Activated CD8-positive, alpha-beta memory T cell treated with anti-CD3 and anti-CD28 coated beads, Interleukin-2, amount 10 ng/mL, durations not matched to agents 7 days and 5 days (primary cell): ENCODE data around the gene USP49. TPM values are rescaled to one million over a fixed set of nuclear protein-coding genes. Genes with fewer than 3 reads are reported as not detected.
"Not testable (repeated sequence)": the region's sequence is repeated elsewhere in the genome, so short reads cannot be mapped to it uniquely, and the experiment has no call there.

Experiments used
- ATAC-seq: fragments of 150-1000 bp; cut with Tn5 transposase; one replicate; pipeline ENCODE4 v1.10.0; 2021; ENCODE audit warnings: moderate library complexity
- CTCF ChIA-PET: fragments of 350-600 bp; sonication (Branson Sonifier 250); formaldehyde crosslinking; loops from one replicate; lab custom pipeline; 2021; ENCODE audit warnings: antibody characterized with exemption; lab: Charles Lee
- DNase-seq: peaks from one replicate; pipeline ENCODE4 v3.0.0-alpha.2; 2020
- H3K27ac Mint-ChIP-seq: one replicate; pipeline ENCODE4 v1.8.0; 2021; ENCODE audit warnings: mild to moderate bottlenecking, mixed read lengths
- H3K27me3 Mint-ChIP-seq: one replicate; pipeline ENCODE4 v1.8.0; 2021; ENCODE audit warnings: mixed read lengths
- H3K36me3 Mint-ChIP-seq: one replicate; pipeline ENCODE4 v1.8.0; 2021; ENCODE audit warnings: mild to moderate bottlenecking, mixed read lengths
- H3K4me1 Mint-ChIP-seq: one replicate; pipeline ENCODE4 v1.8.0; 2021; ENCODE audit warnings: mixed read lengths
- H3K4me3 Mint-ChIP-seq: one replicate; pipeline ENCODE4 v1.8.0; 2021; ENCODE audit warnings: mild to moderate bottlenecking, moderate library complexity, mixed read lengths
- H3K9me3 Mint-ChIP-seq: one replicate; pipeline ENCODE4 v1.8.0; 2022; ENCODE audit warnings: low read depth, mixed read lengths
- total RNA-seq, 2 experiments: library from RNA; stranded (reverse); gene quantifications; one replicate each; pipeline ENCODE4 v1.2.3, GENCODE V29; 2021

USP49 gene
- total RNA-seq, 2 experiments from 2014 or later: 7.7 to 9.1 TPM

DNA sequence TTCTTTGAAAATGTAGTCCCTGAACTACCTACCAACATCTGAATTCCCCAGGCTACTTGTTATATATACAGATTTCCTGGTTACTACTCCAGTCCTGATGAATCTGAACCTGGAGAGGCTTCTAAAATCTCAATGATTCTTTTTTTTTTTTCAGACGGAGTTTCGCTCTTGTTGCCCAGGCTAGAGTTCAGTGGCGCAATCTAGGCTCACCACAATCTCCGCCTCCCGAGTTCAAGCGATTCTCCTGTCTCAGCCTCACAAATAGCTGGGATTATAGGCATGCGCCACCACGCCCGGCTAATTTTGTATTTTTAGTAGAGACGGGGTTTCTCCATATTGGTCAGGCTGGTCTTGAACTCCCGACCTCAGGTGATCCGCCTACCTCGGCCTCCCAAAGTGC is 83.2 kb downstream of the USP49 start:
- ATAC-seq, DNase-seq, H3K4me3 Mint-ChIP-seq, H3K4me1 Mint-ChIP-seq, H3K9me3 Mint-ChIP-seq, H3K27me3 Mint-ChIP-seq, H3K27ac Mint-ChIP-seq, H3K36me3 Mint-ChIP-seq, CTCF ChIA-PET: not testable (repeated sequence)

DNA sequence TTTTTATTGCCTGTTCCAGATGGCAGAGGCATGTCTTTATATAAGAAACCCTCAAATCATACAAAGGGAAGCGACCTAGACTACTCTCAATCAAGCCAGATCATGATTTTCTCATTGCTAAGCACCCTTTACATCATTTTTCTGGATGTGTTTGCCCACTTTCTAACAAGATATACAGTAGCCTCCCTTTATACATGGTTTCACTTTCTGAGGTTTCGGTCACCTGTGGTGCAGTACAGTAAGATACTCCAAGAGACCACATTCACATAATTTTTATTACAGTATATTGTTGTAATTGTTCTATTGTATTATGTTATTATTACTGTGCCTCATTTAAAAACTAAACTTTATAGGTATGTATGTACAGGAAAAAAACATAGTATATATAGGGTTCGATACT is 84.1 kb downstream of the USP49 start:
- ATAC-seq: no peak
- H3K36me3 Mint-ChIP-seq: no peaks in the 10 kb centered on the region
- no peaks in the 10 kb centered on the region for H3K27me3 Mint-ChIP-seq
- no peak overlapping the region for H3K27ac Mint-ChIP-seq
- no peak overlapping the region for H3K4me3 Mint-ChIP-seq
- CTCF ChIA-PET: no interaction called here
- no peak for DNase-seq
- no peaks in the 10 kb centered on the region for H3K4me1 Mint-ChIP-seq
- H3K9me3 Mint-ChIP-seq: no peaks in the 10 kb centered on the region

DNA sequence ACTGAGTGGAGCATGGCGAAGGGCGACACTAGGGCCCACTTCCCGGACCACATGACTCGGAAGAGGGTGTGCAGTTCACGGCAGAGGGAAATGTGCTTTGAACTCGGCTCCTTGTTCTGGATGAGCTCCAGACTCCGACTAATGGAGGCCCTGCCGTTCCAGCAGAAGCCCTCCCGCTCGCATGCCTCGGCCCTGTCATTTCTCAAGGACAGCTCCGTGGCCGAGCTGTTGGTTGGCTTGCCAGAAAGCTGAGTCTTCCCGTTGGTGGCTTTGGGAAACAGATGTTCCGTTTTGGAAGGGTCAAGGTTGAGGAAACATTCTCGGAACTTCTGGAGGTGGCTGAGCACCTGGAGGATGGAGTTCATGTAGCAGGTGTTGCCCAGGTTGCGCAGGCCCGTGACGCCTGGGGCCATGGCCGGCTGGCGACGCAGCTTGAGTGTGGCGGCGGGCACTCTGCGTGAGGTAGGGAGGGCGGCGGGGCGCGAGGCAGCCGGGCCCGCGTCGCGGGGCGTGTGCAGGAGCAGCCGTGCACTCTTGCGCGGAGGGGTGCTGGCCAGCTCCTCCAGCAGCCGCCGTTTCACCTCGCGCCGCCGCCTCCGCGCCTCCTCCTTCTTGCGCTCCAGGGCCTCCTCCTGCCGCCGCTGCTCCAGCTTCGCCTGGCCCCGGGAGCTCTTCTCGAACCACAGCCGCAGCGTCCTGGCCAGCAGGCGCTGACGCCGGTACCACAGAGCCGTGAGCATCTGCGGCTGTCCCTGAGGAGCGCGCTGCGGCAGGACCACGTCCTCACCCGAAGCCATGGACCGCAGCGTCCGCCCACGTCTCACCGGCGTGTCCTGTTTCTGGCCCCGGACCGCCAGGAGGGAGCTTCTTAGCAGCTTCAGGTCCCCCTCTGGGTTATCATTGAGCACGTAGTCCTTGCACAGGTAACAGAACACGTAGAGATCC is 89.1 kb downstream of the USP49 start:
- Mint-ChIP-seq H3K27me3 (no peaks in the 10 kb centered on the region), H3K27ac (no peak overlapping the region), H3K4me1 (no peaks in the 10 kb centered on the region), H3K36me3 (no peaks in the 10 kb centered on the region), H3K4me3 (no peak overlapping the region), H3K9me3 (no peaks in the 10 kb centered on the region)
- DNase-seq (no peak), ATAC-seq (no peak)
- CTCF ChIA-PET: no interaction called here

DNA sequence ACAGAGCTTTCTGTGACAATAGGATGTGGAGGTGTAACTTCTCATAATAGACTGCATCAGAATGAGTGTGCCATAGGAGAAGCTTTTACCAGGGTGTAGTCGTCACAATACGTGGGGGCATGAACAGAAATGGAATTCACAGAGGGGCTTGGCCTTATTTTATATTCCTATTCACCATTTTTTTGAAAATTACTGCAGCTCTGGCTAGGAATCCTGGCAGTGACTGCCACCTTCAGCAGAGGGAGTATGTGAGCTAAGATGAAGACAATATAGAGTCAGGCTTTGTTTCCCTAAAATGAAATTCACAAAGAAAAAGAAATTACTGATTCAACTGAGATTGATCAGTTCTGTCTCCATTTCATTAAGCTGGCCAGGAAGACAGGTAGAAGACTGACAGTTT is 93.8 kb downstream of the USP49 start:
- CTCF ChIA-PET: interaction anchor here (0.6 to 1.5 kb wide), 9 partner anchors 11 to 405 kb away, joined by 3 to 20 read pairs (median 3); partner anchors contain the start of genes BYSL, MED20 and TOMM6
- Mint-ChIP-seq H3K9me3 (no peaks in the 10 kb centered on the region), H3K4me3 (no peak overlapping the region), H3K4me1 (peaks cover 10% of the 10 kb centered on the region), H3K27me3 (no peaks in the 10 kb centered on the region), H3K27ac (no peak overlapping the region), H3K36me3 (peaks cover 2% of the 10 kb centered on the region)
- DNase-seq (no peak), ATAC-seq (peak; percentile 23)

DNA sequence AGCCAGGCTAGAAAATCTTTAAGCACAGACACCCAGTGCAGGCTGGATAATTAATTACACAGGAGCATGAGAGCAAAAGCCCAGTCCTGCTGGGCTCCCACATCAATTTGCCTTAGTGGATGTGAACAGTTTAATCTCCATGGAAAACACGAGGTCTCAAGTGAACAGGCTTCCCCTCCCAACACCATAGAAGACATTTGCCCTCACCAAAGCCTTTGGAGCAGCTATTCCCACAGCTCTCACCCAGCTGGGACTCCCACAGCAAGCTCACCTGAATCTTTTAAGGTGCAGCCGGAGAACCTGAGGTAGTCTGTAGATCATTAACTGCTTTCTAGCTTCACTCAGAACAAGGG is 95.6 kb downstream of the USP49 start:
- Mint-ChIP-seq H3K27me3 (no peaks in the 10 kb centered on the region), H3K4me1 (peaks cover 26% of the 10 kb centered on the region)
- CTCF ChIA-PET: interaction anchor here (1.6 to 5.6 kb wide), 2 partner anchors 13 to 245 kb away, joined by 7 to 31 read pairs; partner anchors contain the start of gene TOMM6

DNA sequence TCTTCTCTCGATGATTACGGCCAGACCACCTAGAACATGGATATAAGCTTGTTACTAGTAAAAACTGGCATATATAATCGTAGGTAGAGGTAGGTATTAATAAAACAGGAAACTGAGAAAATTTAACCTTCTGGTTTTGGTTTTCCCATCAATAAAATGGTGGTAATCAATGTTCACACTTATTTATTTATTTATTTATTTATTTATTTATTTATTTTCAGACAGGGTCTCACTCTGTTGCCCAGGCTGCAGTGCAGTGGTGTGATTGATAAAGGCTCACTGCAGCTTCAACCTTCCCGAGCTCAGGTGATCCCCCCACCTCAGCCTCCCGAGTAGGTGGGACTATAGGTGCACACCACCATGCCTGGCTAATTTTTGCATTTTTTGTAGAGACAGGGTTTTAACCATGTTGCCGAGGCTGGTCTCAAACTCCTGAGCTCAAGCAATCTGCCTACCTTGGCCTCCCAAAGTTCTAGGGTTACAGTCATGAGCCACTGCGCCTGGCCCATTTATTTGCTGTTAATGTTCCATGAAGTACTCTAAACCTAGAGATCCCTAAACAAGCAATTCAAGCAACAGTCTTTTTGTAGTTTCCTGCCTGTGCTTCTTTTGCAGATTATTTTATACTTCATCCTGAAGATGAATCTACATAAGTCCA is 96.1 kb downstream of the USP49 start:
- Mint-ChIP-seq H3K9me3 (no peaks in the 10 kb centered on the region), H3K4me1 (peaks cover 26% of the 10 kb centered on the region), H3K27ac (no peak overlapping the region), H3K27me3 (no peaks in the 10 kb centered on the region), H3K4me3 (no peak overlapping the region), H3K36me3 (peaks cover 6% of the 10 kb centered on the region)
- ATAC-seq: no peak
- no peak for DNase-seq
- CTCF ChIA-PET: interaction anchor here (1.6 to 5.6 kb wide), 2 partner anchors 12 to 246 kb away, joined by 7 to 31 read pairs; partner anchors contain the start of gene TOMM6

More for the DNA sequence above, 95.6 kb downstream of the USP49 start:
- peaks cover 6% of the 10 kb centered on the region for H3K36me3 Mint-ChIP-seq
- no peaks in the 10 kb centered on the region for H3K9me3 Mint-ChIP-seq
- DNase-seq: no peak
- no peak overlapping the region for H3K4me3 Mint-ChIP-seq
- H3K27ac Mint-ChIP-seq: no peak overlapping the region
- no peak for ATAC-seq

DNA sequence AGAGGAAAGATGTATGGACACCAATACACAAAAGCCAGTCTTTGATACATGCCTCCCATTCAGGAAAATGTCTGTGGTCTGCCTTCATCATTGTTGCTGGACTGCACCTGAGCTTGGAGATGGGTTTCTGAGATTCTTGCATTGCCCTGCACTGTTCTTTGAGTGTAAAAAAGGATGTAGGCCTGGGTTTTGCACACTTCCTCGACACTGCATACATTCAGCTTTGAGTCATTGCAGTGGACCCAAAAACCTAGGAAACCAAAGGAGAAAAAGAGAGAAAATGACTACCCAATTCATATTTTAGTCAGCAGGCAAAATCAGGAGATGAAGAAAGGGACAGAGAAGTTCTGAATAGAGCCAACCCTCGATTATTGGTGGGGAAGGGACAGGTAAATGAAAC is 98.7 kb downstream of the USP49 start:
- H3K27me3 Mint-ChIP-seq: no peaks in the 10 kb centered on the region
- CTCF ChIA-PET: interaction anchor here (0.7 to 18.9 kb wide), 4 partner anchors 10 to 250 kb away, joined by 3 to 340 read pairs (median 17); partner anchors contain the start of genes BYSL, MED20, TAF8 and TOMM6
- peaks cover 26% of the 10 kb centered on the region for H3K4me1 Mint-ChIP-seq
- DNase-seq: no peak
- H3K4me3 Mint-ChIP-seq: no peak overlapping the region
- peak overlapping the region; percentile 58 for H3K27ac Mint-ChIP-seq
- no peaks in the 10 kb centered on the region for H3K9me3 Mint-ChIP-seq
- peaks cover 15% of the 10 kb centered on the region for H3K36me3 Mint-ChIP-seq
- peak; percentile 51 for ATAC-seq

DNA sequence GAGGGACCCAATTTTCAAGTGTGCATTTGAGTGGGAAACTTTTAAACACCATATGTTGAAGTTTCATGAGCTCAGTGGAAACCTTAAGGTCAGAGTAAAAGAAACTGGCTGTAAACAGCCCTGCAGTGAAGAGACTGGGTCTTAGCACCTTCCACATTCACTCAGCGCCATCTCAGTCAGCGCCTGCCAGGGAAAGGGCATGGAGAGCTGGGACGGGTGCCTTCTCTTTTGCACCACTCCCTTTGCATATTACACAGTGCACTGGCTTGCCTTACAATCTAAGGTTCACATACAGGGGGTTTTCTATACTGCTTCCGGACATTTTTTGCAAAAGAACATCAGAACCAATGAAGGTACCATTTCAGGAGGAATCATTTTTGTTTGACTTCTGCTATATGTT is 103.2 kb downstream of the USP49 start:
- Mint-ChIP-seq H3K27ac (no peak overlapping the region), H3K4me1 (peaks cover 38% of the 10 kb centered on the region), H3K27me3 (no peaks in the 10 kb centered on the region), H3K4me3 (no peak overlapping the region), H3K9me3 (no peaks in the 10 kb centered on the region), H3K36me3 (peaks cover 33% of the 10 kb centered on the region)
- no peak for ATAC-seq
- no peak for DNase-seq
- CTCF ChIA-PET: interaction anchor here (0.9 to 18.9 kb wide), 4 partner anchors 9 to 254 kb away, joined by 3 to 340 read pairs (median 6); partner anchors contain the start of genes BYSL, MED20 and TAF8

DNA sequence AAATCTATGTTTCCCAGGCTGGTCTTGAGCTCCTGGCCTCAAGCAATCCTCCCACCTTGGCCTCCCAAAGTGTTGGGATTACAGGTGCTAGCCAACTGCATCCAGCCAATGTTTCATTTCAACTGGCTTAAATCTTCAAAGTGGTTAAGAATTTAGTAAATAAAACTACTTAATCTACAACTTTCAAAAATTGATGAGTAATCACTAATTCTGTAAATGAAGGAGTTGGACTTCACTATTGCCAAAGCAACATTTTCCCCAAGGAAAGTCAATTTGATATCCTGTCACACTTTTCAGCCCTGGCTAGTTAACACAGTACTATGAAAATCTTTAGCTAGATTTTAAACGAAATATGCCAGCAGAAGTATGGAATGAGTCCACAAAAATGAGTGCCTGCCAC is 103.9 kb downstream of the USP49 start:
- CTCF ChIA-PET: interaction anchor here (0.8 to 18.9 kb wide), 5 partner anchors 10 to 255 kb away, joined by 3 to 340 read pairs (median 4); partner anchors contain the start of genes BYSL, MED20 and TAF8
- Mint-ChIP-seq H3K9me3 (no peaks in the 10 kb centered on the region), H3K27ac (no peak overlapping the region), H3K27me3 (no peaks in the 10 kb centered on the region), H3K4me3 (no peak overlapping the region), H3K36me3 (peaks cover 33% of the 10 kb centered on the region), H3K4me1 (peaks cover 33% of the 10 kb centered on the region)
- ATAC-seq (no peak), DNase-seq (no peak)

DNA sequence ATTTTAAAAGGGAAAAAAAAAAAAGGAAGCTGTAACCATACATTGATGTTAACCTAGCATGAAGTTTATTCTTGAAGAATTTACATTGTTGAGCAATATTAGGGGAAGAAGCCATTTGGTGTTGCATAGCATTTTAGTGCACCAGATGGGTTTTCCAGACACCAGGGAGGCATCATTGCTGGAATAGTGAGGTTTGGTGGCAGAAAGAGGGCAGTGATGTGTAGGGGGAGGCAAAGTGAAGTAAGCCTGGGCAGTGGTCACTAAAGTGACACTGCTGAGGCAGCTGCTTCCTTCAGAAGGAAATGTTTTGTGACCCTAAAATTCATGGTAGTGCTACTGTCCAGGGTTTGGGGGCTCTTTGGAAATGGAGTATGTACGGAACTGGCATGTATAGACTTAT is 105.1 kb downstream of the USP49 start:
- ATAC-seq: no peak
- H3K9me3 Mint-ChIP-seq: no peaks in the 10 kb centered on the region
- DNase-seq: no peak
- peaks cover 31% of the 10 kb centered on the region for H3K36me3 Mint-ChIP-seq
- peaks cover 25% of the 10 kb centered on the region for H3K4me1 Mint-ChIP-seq
- H3K27me3 Mint-ChIP-seq: no peaks in the 10 kb centered on the region
- H3K27ac Mint-ChIP-seq: no peak overlapping the region
- no peak overlapping the region for H3K4me3 Mint-ChIP-seq
- CTCF ChIA-PET: interaction anchor here (0.7 to 18.9 kb wide), 5 partner anchors 9 to 256 kb away, joined by 3 to 340 read pairs (median 3); partner anchors contain the start of gene TAF8

DNA sequence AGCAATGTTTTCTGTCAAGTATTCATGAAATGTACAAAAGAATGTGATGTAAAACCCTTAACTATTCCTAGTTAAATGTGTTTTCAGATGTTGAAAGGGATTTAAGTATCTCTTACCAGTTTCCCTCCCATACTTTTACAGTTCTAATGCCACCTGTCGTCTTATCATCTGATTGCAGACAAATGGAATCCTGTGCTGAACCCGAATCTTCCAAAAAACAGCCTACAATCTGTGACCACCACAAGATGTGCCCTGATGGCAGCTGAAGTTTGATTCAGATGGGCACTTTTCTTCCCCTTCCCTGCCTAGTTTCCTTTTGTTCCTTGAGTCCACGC is 105.8 kb downstream of the USP49 start:
- Mint-ChIP-seq H3K36me3 (peaks cover 29% of the 10 kb centered on the region), H3K27ac (peak overlapping the region; percentile 71), H3K9me3 (no peaks in the 10 kb centered on the region)

DNA sequence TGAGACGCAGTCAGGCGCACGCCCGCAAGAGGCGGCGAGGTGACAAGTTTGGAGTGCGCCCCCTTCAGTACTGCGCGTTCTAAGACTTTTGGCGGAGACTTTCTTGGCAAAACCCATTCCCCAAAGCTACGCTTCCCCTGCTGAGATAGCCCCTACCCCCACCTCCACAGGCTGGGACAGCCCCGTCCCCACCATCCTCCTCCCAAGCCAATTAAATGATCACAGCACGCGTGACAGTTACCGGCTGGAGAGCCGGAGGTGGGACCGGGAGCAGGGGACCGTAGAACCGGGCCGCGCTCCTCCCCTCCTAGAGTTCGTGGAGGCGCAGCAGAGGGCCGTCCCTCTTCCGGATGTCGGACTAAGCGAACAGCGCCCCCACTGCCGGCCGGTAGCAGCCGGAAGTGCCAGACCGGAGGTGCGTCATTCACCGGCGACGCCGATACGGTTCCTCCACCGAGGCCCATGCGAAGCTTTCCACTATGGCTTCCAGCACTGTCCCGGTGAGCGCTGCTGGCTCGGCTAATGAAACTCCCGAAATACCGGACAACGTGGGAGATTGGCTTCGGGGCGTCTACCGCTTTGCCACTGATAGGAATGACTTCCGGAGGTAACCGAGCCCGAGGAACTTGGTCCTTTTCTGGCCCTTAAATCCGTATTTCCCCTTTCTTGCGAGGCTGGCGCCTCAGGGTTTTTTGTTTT is 107.8 kb downstream of the USP49 start, which contains the start of gene TOMM6:
Gene TOMM6 (plus strand): TSS at position 476 of the 699 bp plus-strand sequence. CDS start 4 bp downstream, at position 480.
- DNase-seq: peak; percentile 97
- Mint-ChIP-seq H3K4me3 (peak within 1 kb of the TSS; percentile 97), H3K4me1 (peaks cover 22% of the 10 kb centered on the region), H3K9me3 (no peaks in the 10 kb centered on the region), H3K27me3 (peaks cover 9% of the 10 kb centered on the region), H3K36me3 (peaks cover 27% of the 10 kb centered on the region), H3K27ac (peak within 1 kb of the TSS; percentile 97)
- ATAC-seq: peak; percentile 87
- CTCF ChIA-PET: interaction anchor here (0.9 to 18.9 kb wide), 42 partner anchors 10 to 776 kb away, joined by 3 to 340 read pairs (median 6); partner anchors contain the start of genes BYSL, CCND3, MED20 and MRPS10

More for the DNA sequence above, 105.8 kb downstream of the USP49 start:
- CTCF ChIA-PET: interaction anchor here (0.7 to 18.9 kb wide), 6 partner anchors 12 to 425 kb away, joined by 3 to 340 read pairs (median 6); partner anchors contain the start of gene TAF8
- DNase-seq: no peak
- peaks cover 22% of the 10 kb centered on the region for H3K4me1 Mint-ChIP-seq
- peaks cover 3% of the 10 kb centered on the region for H3K27me3 Mint-ChIP-seq
- H3K4me3 Mint-ChIP-seq: peak overlapping the region; percentile 68
- ATAC-seq: no peak
